ENCODE data around the gene CCNC.

CCNC gene

DNA sequence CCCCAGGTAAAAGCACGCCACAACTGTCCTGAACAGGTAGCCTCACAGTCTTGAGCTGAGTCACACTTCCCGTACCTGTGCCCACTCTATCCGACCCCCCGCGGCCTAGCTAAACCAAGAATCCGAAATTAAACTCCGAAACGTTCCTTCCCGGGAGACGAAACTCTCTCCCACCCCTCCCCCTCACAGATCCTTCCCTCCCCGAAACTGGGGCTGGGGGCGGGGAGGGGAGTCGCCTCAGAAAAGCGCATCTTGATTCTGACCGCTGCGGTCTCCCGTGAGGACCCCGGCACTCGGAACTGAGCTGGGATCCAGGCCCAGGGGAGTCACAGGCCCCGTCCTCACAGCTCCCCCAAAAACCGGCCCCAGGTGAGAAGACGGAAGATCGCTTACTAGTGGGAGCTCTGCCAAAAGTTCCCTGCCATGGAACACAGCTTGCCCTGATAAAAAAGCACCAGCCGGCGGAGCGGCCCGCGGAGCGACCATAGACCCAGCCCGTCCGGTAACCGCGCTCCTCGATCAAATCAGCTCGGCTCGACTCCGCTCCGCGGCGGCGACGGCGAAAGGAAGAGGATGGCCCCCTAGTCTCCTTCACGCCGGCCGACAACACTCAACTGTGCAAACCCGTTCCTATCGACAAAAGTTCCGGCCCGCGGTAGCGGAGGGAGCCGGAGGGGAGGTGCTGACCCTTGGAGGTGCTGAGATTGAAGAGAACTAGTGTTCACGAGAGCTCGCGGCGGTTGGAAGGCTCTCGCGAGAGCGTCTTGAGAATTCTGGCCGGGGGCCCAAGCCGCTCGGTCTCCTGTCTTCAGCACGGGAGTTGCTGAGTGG lies at the start of gene CCNC:
Gene CCNC, minus strand, starts transcription at position 558 of the 831 bp plus-strand sequence. Its CDS starts 133 bp downstream, at position 425.
- DNase-seq (ENCODE audit: low spot score) = peak; percentile 94

GRCh38 chr6:99617131-99617530 lies 48.7 kb upstream of the CCNC start:
- DNase-seq (ENCODE audit: low spot score) = no peak

DNA sequence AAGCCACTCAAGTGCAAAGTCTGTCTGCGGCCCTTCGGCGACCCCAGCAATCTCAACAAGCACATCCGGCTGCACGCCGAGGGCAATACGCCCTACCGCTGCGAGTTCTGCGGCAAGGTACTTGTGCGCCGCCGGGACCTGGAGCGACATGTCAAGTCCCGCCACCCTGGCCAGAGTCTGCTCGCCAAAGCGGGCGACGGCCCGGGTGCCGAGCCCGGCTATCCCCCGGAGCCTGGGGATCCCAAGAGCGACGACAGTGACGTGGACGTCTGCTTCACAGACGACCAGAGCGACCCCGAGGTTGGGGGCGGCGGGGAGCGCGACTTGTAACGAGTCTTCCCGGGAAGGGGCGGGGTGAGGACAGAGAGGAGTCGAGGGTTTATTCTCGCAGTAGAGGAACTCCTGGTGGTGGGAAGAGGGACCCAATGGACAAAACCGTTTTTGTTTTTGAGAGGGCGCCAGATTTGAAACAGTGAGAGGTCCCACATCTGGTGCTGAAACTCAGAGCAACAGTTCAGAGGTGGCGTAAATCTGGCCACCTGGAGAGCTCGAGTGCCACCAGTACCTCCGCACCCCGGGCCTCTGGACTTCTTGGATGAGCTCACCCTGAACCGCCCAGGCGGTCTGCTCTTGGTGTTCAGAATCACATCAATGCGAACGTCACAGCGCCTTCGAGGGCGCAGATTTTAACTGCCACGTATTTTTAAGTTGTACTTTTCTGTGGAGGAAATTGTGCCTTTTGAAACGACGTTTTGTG lies 46.1 kb upstream of the CCNC start:
- peak; percentile 47 for DNase-seq (ENCODE audit: low spot score)

DNA sequence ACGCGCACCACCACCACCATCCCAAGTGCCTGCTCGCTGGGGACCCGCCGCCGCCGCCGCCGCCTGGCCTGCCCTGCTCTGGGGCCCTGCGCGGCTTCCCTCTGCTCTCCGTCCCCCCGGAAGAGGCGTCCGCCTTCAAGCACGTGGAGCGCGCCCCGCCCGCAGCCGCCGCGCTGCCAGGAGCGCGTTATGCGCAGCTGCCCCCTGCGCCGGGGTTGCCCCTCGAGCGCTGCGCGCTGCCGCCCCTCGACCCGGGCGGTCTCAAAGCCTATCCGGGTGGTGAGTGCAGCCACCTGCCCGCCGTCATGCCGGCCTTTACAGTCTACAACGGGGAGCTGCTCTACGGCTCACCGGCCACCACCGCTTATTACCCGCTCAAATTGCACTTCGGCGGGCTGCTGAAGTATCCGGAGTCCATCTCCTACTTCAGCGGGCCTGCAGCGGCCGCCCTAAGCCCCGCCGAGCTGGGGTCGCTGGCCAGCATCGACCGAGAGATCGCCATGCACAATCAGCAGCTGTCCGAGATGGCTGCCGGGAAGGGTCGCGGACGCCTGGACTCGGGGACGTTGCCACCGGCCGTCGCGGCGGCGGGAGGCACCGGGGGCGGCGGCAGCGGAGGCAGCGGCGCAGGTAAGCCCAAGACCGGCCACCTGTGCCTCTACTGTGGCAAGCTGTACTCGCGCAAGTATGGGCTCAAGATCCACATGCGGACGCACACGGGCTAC lies 45.4 kb upstream of the CCNC start:
- peak; percentile 41 for DNase-seq (ENCODE audit: low spot score)

DNA sequence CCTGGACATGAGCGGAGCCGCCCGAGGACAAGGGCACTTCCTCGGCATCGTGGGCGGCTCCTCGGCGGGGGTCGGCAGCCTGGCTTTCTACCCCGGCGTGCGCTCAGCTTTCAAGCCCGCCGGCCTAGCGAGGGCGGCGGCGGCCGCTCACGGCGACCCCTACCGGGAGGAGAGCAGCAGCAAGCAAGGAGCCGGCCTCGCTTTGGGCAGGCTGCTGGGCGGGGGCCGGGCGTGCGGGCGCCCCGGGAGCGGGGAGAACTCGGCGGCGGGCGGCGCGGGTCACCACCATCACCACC lies 44.9 kb upstream of the CCNC start:
- DNase-seq (ENCODE audit: low spot score) = peak; percentile 85

- DNase-seq (ENCODE audit: low spot score) = no peak
Observed at GRCh38 chr6:99612551-99613408, 44.3 kb upstream of the CCNC start.

DNA sequence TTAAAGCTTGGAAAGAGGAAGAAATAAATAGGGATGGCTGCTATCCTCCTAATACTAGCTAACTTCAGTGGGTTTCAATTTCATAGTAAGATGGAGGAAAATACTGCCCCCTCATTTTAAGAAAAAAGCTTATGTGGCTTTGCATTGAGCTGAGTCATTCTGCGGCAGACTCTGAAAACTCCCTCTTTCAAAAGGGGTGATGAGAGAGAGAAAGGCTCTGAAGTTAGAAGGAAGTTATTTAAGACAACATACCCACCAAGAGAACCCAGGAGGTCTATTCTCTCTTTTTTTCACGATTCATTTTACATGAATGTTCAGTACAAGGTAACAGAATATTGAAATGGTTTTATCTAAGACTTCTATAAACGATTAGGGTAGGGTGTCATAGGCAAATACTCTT lies 42.7 kb upstream of the CCNC start:
- DNase-seq (ENCODE audit: low spot score) = no peak

DNA sequence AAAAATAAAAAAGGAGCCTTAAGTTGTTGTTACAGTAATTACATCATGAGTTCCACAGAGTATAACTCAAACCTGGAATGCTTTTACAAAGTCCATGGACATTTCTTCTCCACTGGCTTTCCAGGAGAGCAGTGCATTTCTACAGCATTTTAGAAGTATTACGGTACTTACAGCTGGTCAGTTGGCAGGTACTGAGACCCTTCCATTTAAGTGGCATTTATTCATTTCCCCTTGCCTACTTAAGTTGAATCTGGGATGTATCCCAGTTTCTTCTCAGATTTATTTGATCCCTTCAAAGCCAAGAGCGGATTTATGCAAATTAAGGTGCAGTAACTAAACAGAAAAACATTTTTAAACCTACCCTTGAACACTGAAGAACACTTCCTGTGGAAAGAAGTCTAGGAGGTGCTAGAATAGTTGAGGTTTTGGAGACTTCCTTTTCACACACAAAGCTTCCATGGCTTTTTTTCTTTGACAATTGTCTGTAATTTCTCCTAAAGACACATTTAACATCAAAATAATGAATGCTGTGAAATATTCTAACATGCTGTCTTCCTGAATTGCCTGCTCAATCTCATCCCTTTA lies 41.5 kb upstream of the CCNC start:
- DNase-seq (ENCODE audit: low spot score) = no peak

DNA sequence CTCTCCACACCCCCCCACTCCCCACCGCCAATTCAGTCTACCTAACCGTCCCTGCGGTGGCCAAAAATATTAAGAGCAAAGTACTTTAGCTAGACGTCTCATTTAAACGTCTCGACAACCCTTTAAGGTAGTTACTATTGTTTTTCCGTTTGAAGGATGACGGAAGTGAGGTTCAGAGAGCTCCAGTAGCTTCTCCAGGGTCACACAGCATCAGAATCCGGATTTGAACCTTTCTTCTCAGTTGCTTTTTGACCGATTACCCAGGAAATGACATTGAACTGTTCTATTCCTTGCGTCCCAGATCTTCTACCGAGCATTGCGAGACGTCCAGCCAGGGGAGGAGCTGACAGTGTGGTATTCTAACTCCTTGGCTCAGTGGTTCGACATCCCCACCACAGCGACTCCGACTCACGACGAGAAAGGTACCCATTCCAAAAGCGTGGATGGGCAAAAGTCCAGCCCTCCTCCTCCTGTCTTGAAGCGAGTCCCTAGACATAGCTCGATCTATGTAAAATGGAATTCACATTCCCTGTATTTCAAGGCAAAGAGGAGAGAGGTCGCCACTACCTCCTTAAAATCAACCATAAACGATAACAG lies 40.5 kb upstream of the CCNC start:
- DNase-seq (ENCODE audit: low spot score) = no peak

DNA sequence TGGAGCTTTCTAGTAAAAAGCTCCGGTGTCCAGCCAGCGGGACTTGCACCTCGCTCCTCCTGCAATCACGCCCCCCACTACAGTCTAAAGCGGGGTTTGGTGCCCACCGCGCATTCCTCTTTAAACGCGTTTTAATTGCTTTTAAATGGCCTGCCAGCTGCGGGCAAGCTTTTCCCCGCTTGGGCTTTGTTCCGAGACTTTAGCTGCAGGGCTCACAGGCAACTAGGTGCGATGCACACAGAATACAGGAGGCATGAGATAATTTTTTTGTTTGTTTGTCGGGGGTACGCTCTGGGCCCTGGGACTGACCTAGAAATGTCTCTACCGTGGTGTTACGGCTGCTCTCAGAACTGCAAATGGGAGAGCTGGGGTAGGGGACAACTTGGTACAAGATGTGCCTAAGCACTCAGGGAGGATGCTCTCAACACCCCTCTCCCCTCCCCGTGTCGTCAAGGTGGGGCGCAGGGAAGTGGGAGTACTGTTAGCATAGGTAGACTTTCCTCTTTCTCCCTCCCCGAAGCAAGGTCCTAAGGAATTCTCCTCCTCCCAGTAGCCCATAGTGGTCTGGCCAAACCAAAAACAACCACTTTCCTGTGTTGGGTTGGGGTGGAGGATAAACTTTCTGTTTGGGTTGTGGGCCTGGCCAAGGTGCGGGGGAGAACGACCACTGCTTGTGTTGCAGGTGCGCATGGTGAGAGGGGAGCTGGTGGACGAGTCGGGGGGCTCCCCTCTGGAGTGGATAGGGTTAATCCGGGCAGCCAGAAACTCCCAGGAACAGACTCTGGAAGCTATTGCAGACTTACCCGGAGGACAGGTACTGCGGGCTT lies 39.8 kb upstream of the CCNC start:
- DNase-seq (ENCODE audit: low spot score) = no peak

DNA sequence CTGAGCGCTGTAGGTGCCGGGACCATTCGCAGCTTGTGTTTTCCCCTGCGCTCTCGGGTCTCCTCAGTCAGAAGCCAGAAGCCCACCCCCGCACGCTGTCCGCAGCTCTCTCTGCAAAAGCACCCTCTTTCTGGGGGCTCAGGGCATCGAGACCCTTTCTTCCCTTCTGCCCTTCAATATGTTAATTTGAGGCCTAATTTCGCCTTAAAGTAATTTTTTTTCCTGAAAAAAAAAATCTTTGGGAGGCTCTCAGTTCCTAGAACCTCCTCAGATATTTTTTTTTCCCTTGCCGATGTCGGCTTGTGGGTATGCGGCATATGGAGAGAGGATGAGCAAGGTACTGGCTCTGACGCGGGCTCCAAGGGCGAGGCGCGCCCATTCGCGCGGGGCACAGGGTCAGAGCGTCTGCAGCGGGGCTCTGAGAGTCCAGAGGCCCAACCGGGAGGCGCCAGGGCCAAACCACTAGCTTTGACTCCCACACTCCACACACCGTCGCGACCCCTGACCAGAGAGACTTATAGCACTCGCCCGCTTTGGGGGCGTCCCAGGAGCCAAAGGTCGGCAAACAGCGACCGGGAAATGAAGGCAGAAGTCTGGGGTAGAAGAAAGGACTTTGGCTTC lies 39.1 kb upstream of the CCNC start:
- no peak for DNase-seq (ENCODE audit: low spot score)

DNA sequence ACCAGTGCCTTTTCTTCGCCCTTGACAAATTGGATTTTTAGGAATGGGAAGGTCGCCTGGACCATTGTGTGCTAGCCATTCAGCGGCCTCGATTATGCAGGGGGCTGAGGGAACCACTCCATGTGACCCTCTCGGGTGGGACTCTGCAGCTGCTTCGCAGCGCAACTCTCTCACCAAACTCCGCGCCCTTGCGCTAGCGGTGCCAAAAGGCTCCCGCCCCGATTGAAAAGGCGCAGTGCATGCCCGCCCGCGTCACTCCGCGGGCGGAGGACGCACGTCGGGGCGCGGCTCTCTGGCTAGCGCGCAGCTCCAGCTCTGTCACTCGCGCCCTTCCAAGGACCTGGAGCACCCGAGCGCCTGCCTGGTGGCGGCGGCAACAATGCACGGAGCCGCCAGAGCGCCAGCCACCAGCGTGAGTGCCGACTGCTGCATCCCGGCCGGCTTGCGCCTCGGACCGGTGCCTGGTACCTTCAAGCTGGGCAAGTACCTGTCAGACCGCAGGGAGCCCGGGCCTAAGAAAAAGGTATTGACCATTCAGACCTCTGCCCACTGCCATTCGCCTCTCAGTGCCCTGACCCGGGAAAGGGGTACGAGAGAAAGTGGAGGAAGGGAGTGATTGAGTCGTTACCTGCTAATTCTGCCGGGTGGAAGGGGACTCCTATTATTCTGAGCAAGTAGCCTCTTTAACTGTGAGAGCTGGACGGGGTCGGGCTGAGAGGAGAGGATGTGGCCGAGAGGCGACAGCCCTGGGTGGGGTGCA lies 38.4 kb upstream of the CCNC start, which contains the start of gene PRDM13:
Gene PRDM13, plus strand, starts transcription at position 178 of the 760 bp plus-strand sequence. Its CDS starts 202 bp downstream, at position 380.
- no peak for DNase-seq (ENCODE audit: low spot score)

GRCh38 chr6:99605911-99606655 lies 37.6 kb upstream of the CCNC start:
- no peak for DNase-seq (ENCODE audit: low spot score)

GRCh38 chr6:99605074-99605734 lies 36.7 kb upstream of the CCNC start:
- peak; percentile 27 for DNase-seq (ENCODE audit: low spot score)

DNA sequence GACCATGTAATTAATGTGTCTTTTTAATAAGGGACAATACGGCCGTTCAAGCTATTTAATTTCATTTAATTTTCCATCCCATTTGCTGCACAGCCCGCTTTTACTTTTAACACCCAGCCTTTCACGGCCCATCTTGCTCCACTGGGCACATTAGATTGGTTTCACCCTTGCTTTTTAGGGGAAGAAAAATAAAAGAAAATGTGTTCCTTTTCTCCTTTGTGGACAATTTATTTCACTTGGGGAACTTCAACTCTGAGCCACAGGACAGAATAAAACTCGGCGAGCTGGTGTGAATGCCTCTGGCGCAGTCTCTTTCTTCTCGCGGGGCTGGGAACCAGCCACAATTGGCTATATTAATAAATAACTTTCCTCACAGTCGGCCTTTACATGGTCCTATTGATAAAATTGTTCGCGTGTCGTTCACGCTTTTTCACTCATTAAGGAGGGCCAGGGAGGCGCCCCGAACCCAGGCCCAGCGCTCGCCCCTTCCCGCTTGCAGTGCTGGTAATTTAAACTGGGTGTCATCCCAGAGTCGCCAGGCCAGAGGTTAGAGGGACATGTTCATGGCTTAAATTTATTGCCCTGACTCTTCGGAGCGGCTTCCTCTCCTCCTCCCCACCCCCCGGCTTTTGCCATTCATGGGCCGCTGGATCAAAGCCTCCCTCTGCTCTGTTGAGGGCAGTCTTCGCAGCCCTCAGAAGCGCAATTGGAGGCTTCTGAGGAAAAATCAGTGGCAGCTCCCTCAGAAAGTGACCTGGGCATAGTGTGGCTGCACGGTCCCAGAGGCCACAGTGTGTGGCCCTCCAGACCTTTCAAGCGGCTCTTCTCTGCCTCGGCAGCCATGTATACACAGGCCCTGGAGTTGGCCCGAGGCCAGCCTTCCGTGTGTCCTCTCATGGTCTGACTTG lies 36.0 kb upstream of the CCNC start:
- DNase-seq (ENCODE audit: low spot score) = no peak

GRCh38 chr6:99603421-99604165 lies 35.1 kb upstream of the CCNC start:
- DNase-seq (ENCODE audit: low spot score) = peak; percentile 70
